Colonic mucosa (tissue), 4 donors: ENCODE data around the gene DQX1. TPM values are rescaled to one million over a fixed set of nuclear protein-coding genes. Genes with fewer than 3 reads are reported as not detected.

Experiments used
- DNase-seq: peaks from one replicate; pipeline ENCODE4 v3.0.0-alpha.2; 2020
- H3K27ac ChIP-seq: fragments of 200-600 bp; one replicate; pipeline ENCODE4 v1.8.0; 2021
- H3K27me3 ChIP-seq: fragments of 200-600 bp; one replicate; pipeline ENCODE4 v1.8.0; 2021
- H3K36me3 ChIP-seq: fragments of 200-600 bp; one replicate; pipeline ENCODE4 v1.8.0; 2021
- H3K4me1 ChIP-seq: fragments of 200-600 bp; one replicate; pipeline ENCODE4 v1.8.0; 2021; ENCODE audit warnings: mild to moderate bottlenecking
- H3K4me3 ChIP-seq: fragments of 200-600 bp; one replicate; pipeline ENCODE4 v1.8.0; 2021
- H3K9ac ChIP-seq, 2 donors: one replicate each; pipeline ENCODE4 v1.7.0; 2013; ENCODE audit warnings: control low read depth in 2 of 2, low read depth in 2 of 2, low read length in 2 of 2
- H3K9me3 ChIP-seq: fragments of 200-600 bp; one replicate; pipeline ENCODE4 v1.8.0; 2021
- intact Hi-C: fragments of 100-400 bp; cut with DNase I; formaldehyde crosslinking; loops from one replicate; pipeline ENCODE4 v1.14.1; 2022
- total RNA-seq, 2 donors: library from RNA; stranded (reverse); fragmentation: NEBNext Ultra II Directional in 1 of 2; extraction: Animal tissue kit (Norgen Biotek cat#: 25700) in 1 of 2; gene quantifications; one replicate each; pipeline ENCODE4 v1.2.1, GENCODE V29; 2021
- TF ChIP-seq, protein P1 (sequence below): fragments of 200-600 bp; IDR thresholded peaks from one replicate; pipeline ENCODE4 v1.8.0; 2022; ENCODE audit warnings: antibody characterized with exemption, mild to moderate bottlenecking
- donor health status: healthy.
- donor health status: DM: no; HTN: no; CAD: no.
- donor health status: DM: no; HTN: no; CAD: no.

The DQX1 gene
- total RNA-seq, 2 donors from 2014 or later, result 34.2 to 36.8 TPM

- H3K4me1 ChIP-seq, result no peaks in the 10 kb centered on the region
- no peaks in the 10 kb centered on the region for H3K9me3 ChIP-seq
- no peak overlapping the region for H3K9ac ChIP-seq
- no peak for DNase-seq
- intact Hi-C loops, result no loop called here
- TF ChIP-seq, protein P1, sequence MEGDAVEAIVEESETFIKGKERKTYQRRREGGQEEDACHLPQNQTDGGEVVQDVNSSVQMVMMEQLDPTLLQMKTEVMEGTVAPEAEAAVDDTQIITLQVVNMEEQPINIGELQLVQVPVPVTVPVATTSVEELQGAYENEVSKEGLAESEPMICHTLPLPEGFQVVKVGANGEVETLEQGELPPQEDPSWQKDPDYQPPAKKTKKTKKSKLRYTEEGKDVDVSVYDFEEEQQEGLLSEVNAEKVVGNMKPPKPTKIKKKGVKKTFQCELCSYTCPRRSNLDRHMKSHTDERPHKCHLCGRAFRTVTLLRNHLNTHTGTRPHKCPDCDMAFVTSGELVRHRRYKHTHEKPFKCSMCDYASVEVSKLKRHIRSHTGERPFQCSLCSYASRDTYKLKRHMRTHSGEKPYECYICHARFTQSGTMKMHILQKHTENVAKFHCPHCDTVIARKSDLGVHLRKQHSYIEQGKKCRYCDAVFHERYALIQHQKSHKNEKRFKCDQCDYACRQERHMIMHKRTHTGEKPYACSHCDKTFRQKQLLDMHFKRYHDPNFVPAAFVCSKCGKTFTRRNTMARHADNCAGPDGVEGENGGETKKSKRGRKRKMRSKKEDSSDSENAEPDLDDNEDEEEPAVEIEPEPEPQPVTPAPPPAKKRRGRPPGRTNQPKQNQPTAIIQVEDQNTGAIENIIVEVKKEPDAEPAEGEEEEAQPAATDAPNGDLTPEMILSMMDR, result no peak
- H3K27me3 ChIP-seq, result no peaks in the 10 kb centered on the region
- no peaks in the 10 kb centered on the region for H3K36me3 ChIP-seq
- no peak overlapping the region for H3K4me3 ChIP-seq
- H3K27ac ChIP-seq, result no peak overlapping the region
Observed at GRCh38 chr2:74556831-74557370, 30.9 kb upstream of the DQX1 start.

DNA sequence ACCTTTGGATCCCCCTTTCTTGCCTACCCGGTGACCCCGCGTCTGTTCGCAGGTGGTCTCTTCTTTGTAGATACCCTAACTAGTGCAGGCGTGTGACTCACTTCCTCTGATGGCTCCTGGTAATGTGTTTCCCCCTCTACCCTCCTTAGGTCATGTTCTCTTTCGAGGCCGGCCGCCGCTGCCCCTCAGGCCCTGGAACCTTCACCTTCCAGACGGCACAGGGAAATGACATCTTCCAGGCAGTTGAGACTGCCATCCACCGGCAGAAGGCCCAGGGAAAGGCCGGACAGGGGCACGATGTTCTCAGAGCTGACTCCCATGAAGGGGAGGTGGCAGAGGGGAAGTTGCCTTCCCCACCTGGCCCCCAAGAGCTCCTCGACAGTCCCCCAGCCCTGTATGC lies 30.1 kb upstream of the DQX1 start:
- Histone ChIP-seq H3K27me3 (no peaks in the 10 kb centered on the region), H3K27ac (no peak overlapping the region), H3K36me3 (no peaks in the 10 kb centered on the region), H3K4me1 (no peaks in the 10 kb centered on the region), H3K4me3 (no peak overlapping the region), H3K9me3 (no peaks in the 10 kb centered on the region), H3K9ac (peak overlapping the region in 1 of 2 donors; percentile 6)
- intact Hi-C loops, result no loop called here
- no peak for DNase-seq
- TF ChIP-seq, protein P1, result no peak

DNA sequence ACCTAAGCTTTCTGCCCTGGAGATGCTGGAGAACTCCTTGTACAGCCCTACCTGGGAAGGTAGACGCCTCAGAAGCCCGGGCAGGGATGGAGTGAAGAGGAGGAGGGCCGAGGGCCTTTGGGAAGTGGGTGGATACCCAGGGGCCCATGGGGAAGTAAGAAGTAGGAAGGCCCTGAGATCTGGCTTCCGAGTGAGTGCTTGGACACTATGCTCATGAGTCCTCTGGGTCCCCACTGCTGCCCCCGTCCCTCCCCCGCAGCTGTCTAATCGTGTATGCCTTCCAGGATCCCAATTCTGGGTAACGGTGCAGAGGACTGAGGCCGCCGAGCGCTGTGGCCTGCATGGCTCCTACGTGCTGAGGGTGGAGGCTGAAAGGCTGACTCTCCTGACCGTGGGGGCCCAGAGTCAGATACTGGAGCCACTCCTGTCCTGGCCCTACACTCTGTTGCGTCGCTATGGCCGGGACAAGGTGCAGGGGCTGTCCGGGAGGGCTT lies 29.6 kb upstream of the DQX1 start:
- H3K4me3 ChIP-seq, result peak overlapping the region; percentile 76
- no peak overlapping the region for H3K27ac ChIP-seq
- H3K9ac ChIP-seq, result peak overlapping the region; percentile 6 to 96
- no peaks in the 10 kb centered on the region for H3K9me3 ChIP-seq
- TF ChIP-seq, protein P1, result no peak
- no peak for DNase-seq
- no peaks in the 10 kb centered on the region for H3K27me3 ChIP-seq
- intact Hi-C loops, result no loop called here
- H3K36me3 ChIP-seq, result no peaks in the 10 kb centered on the region
- no peaks in the 10 kb centered on the region for H3K4me1 ChIP-seq

GRCh38 chr2:74554820-74555531 lies 28.9 kb upstream of the DQX1 start:
- peak overlapping the region; percentile 84 to 96 for H3K9ac ChIP-seq
- TF ChIP-seq, protein P1, result no peak
- no peaks in the 10 kb centered on the region for H3K27me3 ChIP-seq
- H3K4me3 ChIP-seq, result peak overlapping the region; percentile 76
- no peaks in the 10 kb centered on the region for H3K9me3 ChIP-seq
- no peaks in the 10 kb centered on the region for H3K36me3 ChIP-seq
- peak; percentile 74 for DNase-seq
- H3K4me1 ChIP-seq, result no peaks in the 10 kb centered on the region
- peak overlapping the region; percentile 62 for H3K27ac ChIP-seq
- intact Hi-C loops, result no loop called here

GRCh38 chr2:74553892-74554819 lies 28.1 kb upstream of the DQX1 start, which contains the start of the genes DOK1 and LOXL3:
Gene DOK1 (plus strand): TSS chr2:74554720. CDS start chr2:74554755, 35 bp downstream.
Gene LOXL3 (minus strand): TSS chr2:74553942. CDS start chr2:74552634, 1,308 bp downstream.
- H3K9me3 ChIP-seq, result no peaks in the 10 kb centered on the region
- no peaks in the 10 kb centered on the region for H3K4me1 ChIP-seq
- peak within 1 kb of the TSS; percentile 76 for H3K4me3 ChIP-seq
- H3K9ac ChIP-seq, result peak within 1 kb of the TSS; percentile 84 to 96
- no peaks in the 10 kb centered on the region for H3K36me3 ChIP-seq
- no peaks in the 10 kb centered on the region for H3K27me3 ChIP-seq
- intact Hi-C loops, result no loop called here
- TF ChIP-seq, protein P1, result no peak
- H3K27ac ChIP-seq, result peak within 1 kb of the TSS; percentile 62
- peak; percentile 93 for DNase-seq
